ENCODE measurements around the gene THEMIS. TPM values are rescaled to one million over a fixed set of nuclear protein-coding genes. Genes with fewer than 3 reads are reported as not detected.
A peak's percentile ranks its signal among the peaks of the same experiment; 100 is the strongest.

Gene THEMIS
- total and polyA plus RNA-seq, 2 of the 4 experiments (the other 2 are of a cell fraction) = not detected

DNA sequence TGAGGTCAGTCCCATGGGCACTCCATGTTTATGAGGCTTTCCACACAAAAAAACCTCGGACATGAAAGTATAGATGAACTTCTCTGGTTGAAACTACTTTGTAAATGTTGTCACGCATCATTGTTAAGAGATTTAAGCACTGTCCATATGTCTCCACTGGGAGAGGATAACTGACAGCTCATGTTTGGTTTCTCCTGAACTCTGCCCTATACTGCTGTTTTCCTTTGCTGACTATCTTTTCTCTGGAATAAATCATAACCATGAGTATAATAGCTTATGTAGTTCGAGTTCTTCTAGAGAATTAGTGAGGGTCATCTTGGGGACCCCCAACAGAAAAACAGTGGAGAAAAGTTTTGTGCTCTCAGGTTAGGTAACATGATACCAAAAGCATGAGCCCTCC, 14.3 kb downstream of the THEMIS start:
- no peak overlapping the region for H3K23ac ChIP-seq (ENCODE audit: low read depth, low read length)
- peak; percentile 53; the same call in 1 of the 2 replicates for ATAC-seq (ENCODE audit: low read depth)
- H3K4me2 ChIP-seq (ENCODE audit: low read depth, low read length) = no peak overlapping the region
- ChIA-PET POLR2A (ENCODE audit: unreplicated experiment) (no interaction called here), CTCF (no interaction called here)
- H2BK20ac ChIP-seq (ENCODE audit: low read depth, low read length) = no peak overlapping the region
- dilution Hi-C loops (cut with HindIII; ENCODE audit: low sequenced_read_pairs, unreplicated experiment) (no loop called here), intact Hi-C loops (cut with micrococcal nuclease) (no loop called here), in situ Hi-C loops (cut with MboI; ENCODE audit: low sequenced_read_pairs) (no loop called here)
- no peak overlapping the region for H3K18ac ChIP-seq (ENCODE audit: low read depth, low read length)
- H2BK120ac ChIP-seq (ENCODE audit: low read depth, low read length) = no peak overlapping the region
- H2BK15ac ChIP-seq (ENCODE audit: low read depth, low read length) = no peak overlapping the region
- H3K56ac ChIP-seq (ENCODE audit: extremely low read depth, insufficient read depth, low read length) = no peak overlapping the region
- no peak overlapping the region for H2AFZ ChIP-seq (replicated peaks; ENCODE audit: low read length, poor library complexity)
- no peaks in the 10 kb centered on the region for H3K36me3 ChIP-seq (ENCODE audit: control insufficient read depth, insufficient read depth, low read length)
- no peak overlapping the region for H4K8ac ChIP-seq (ENCODE audit: low read depth in 2 of 2, low read length in 2 of 2)
- no peak overlapping the region for H4K91ac ChIP-seq (ENCODE audit: insufficient read depth, low read depth, low read length)
- H3K9me3 ChIP-seq (ENCODE audit: control insufficient read depth, insufficient read depth, low read length) = no peaks in the 10 kb centered on the region
- no peak overlapping the region for H3K4me3 ChIP-seq (ENCODE audit: insufficient read depth, low read depth, low read length)
- H4K20me1 ChIP-seq (ENCODE audit: insufficient read depth, low read length) = no peaks in the 10 kb centered on the region
- H3K9ac ChIP-seq (ENCODE audit: low read depth, low read length) = no peak overlapping the region
- H2AK9ac ChIP-seq (replicated peaks; ENCODE audit: low read depth, low read length, poor library complexity) = no peak overlapping the region
- no peak overlapping the region for H3K4ac ChIP-seq (ENCODE audit: low read depth, low read length)
- H4K5ac ChIP-seq (ENCODE audit: low read depth, low read length) = no peak overlapping the region
- no peaks in the 10 kb centered on the region for H3K9me1 ChIP-seq (ENCODE audit: insufficient read depth, low read length)
- no peaks in the 10 kb centered on the region for H3K27me3 ChIP-seq (ENCODE audit: control insufficient read depth, insufficient read depth, low read length)
- no peaks in the 10 kb centered on the region for H3K79me1 ChIP-seq (ENCODE audit: low read depth in 1 of 2, low read length in 2 of 2)
- no peak overlapping the region for H2BK5ac ChIP-seq (ENCODE audit: low read depth, low read length, poor library complexity, severe bottlenecking)
- no peak overlapping the region for H2AK5ac ChIP-seq (ENCODE audit: low read depth, low read length)
- no peak overlapping the region for H3K27ac ChIP-seq (ENCODE audit: insufficient read depth, low read length)
- H3K14ac ChIP-seq (replicated peaks; ENCODE audit: low read depth, low read length) = no peak overlapping the region
- no TSS peak for BruUV-seq (replicated peaks)
- WGBS, 2 experiments (ENCODE audit: extremely low coverage in 2 of 2, insufficient read length in 1 of 2) = no CpG with 5 or more reads among the region's 3 CpGs
- H3K4me1 ChIP-seq (ENCODE audit: control insufficient read depth, insufficient read depth, low read length) = no peaks in the 10 kb centered on the region
- DNase-seq = peak; percentile 2
- TF ChIP-seq MAZ (IDR thresholded peaks at IDR 0.05; ENCODE audit: borderline replicate concordance, low read depth, low read length) = no peak
- no peak for TF ChIP-seq CHD1 (IDR thresholded peaks at IDR 0.05; ENCODE audit: low read depth, low read length)
- TF ChIP-seq, protein P1, sequence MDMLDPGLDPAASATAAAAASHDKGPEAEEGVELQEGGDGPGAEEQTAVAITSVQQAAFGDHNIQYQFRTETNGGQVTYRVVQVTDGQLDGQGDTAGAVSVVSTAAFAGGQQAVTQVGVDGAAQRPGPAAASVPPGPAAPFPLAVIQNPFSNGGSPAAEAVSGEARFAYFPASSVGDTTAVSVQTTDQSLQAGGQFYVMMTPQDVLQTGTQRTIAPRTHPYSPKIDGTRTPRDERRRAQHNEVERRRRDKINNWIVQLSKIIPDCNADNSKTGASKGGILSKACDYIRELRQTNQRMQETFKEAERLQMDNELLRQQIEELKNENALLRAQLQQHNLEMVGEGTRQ (IDR thresholded peaks at IDR 0.05; ENCODE audit: low read depth, low read length) = no peak
- no peak for TF ChIP-seq SMC3 (IDR thresholded peaks at IDR 0.05; ENCODE audit: low read depth, low read length)
- no peak for TF ChIP-seq RAD21 (IDR thresholded peaks at IDR 0.05; ENCODE audit: low read length)
- TF ChIP-seq, protein P2, sequence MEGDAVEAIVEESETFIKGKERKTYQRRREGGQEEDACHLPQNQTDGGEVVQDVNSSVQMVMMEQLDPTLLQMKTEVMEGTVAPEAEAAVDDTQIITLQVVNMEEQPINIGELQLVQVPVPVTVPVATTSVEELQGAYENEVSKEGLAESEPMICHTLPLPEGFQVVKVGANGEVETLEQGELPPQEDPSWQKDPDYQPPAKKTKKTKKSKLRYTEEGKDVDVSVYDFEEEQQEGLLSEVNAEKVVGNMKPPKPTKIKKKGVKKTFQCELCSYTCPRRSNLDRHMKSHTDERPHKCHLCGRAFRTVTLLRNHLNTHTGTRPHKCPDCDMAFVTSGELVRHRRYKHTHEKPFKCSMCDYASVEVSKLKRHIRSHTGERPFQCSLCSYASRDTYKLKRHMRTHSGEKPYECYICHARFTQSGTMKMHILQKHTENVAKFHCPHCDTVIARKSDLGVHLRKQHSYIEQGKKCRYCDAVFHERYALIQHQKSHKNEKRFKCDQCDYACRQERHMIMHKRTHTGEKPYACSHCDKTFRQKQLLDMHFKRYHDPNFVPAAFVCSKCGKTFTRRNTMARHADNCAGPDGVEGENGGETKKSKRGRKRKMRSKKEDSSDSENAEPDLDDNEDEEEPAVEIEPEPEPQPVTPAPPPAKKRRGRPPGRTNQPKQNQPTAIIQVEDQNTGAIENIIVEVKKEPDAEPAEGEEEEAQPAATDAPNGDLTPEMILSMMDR (conservative IDR thresholded peaks at IDR 0.05; ENCODE audit: low read depth, low read length) = no peak
- no peak for TF ChIP-seq FOS (IDR thresholded peaks at IDR 0.05; ENCODE audit: low read depth, low read length)
- TF ChIP-seq MAFK (IDR thresholded peaks at IDR 0.05; ENCODE audit: low read depth, low read length) = no peak
- TF ChIP-seq BHLHE40 (IDR thresholded peaks at IDR 0.05; ENCODE audit: low read depth, low read length) = no peak
- no peak for TF ChIP-seq RCOR1 (IDR thresholded peaks at IDR 0.05; ENCODE audit: insufficient replicate concordance, low read length)
- TF ChIP-seq CEBPB (IDR thresholded peaks at IDR 0.05; ENCODE audit: low read depth, low read length) = no peak
- no peak for TF ChIP-seq MXI1 (IDR thresholded peaks at IDR 0.05; ENCODE audit: borderline replicate concordance, low read depth, low read length)

Measured in IMR-90 (cell line).